ENCODE results near the gene SNX4.
"Not testable (repeated sequence)": the region's sequence is repeated elsewhere in the genome, so short reads cannot be mapped to it uniquely, and the experiment has no call there.

Gene SNX4

GRCh38 chr3:125418306-125418705 is 101.7 kb downstream of the SNX4 start:
- no peak for TF ChIP-seq CTCF (conservative IDR thresholded peaks at IDR 0.05)
- no peak overlapping the region for H3K27ac ChIP-seq

DNA sequence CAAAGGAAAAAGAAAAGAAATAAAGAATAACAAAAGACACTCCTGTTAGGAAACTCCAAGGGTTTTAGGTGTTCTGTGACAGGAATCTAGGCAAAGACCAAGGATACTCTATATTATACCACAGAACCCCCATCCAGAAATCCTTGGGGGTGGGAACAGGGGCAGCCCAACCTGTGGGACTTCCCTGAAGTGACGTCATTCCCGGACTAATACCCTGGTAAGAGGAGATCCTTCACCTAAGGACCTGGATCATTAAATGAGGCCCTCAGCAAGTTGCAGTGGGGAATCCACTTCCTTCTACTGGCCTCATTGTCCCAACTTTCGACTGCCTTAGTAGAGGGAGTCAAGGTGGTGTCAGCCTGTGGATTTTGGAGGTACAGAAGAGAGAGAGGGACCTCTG is 103.8 kb downstream of the SNX4 start:
- no peak overlapping the region for H3K27ac ChIP-seq
- TF ChIP-seq CTCF (conservative IDR thresholded peaks at IDR 0.05): no peak

DNA sequence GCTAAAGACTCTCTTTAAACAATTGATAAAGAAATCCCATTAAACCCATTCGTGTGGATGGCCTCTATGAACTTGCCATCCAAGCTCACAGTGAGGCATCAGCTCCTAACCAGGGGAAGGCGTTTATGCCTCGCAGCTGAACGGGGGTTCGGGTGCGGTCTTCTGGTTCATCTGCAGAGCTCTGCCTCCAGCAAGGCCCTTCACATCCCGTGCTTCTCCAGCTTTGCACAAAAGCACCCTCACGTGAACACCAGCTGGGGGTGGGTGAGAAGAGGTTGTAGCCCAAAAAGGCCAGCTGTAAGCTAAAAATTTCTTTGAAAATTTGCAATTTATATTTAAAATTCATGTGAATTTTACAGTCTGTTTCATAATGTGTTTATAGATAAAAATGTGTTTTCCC is 105.3 kb downstream of the SNX4 start:
- no peak overlapping the region for H3K27ac ChIP-seq
- TF ChIP-seq CTCF (conservative IDR thresholded peaks at IDR 0.05): no peak

- TF ChIP-seq CTCF (conservative IDR thresholded peaks at IDR 0.05): no peak
- no peak overlapping the region for H3K27ac ChIP-seq
Observed at GRCh38 chr3:125410922-125411321, 109.1 kb downstream of the SNX4 start.

GRCh38 chr3:125406070-125406469 is 113.9 kb downstream of the SNX4 start:
- no peak for TF ChIP-seq CTCF (conservative IDR thresholded peaks at IDR 0.05)

GRCh38 chr3:125405515-125405914 is 114.5 kb downstream of the SNX4 start:
- not testable (repeated sequence) for H3K27ac ChIP-seq

More at GRCh38 chr3:125406070-125406469, 113.9 kb downstream of the SNX4 start:
- no peak overlapping the region for H3K27ac ChIP-seq

- no peak for TF ChIP-seq CTCF (conservative IDR thresholded peaks at IDR 0.05)
- H3K27ac ChIP-seq: no peak overlapping the region
Observed at GRCh38 chr3:125403789-125404188, 116.2 kb downstream of the SNX4 start.

- no peak overlapping the region for H3K27ac ChIP-seq
- no peak for TF ChIP-seq CTCF (conservative IDR thresholded peaks at IDR 0.05)
Observed at GRCh38 chr3:125402639-125403038, 117.4 kb downstream of the SNX4 start.

All from VCaP (cell line).